ENCODE measurements around the gene FAM200C. TPM values are rescaled to one million over a fixed set of nuclear protein-coding genes. Genes with fewer than 3 reads are reported as not detected.

FAM200C gene
- total and polyA plus RNA-seq, 2 of the 13 experiments (the other 11 are each of a cell fraction or from before 2014, with no cell fraction given) = 3.2 to 4.7 TPM

DNA sequence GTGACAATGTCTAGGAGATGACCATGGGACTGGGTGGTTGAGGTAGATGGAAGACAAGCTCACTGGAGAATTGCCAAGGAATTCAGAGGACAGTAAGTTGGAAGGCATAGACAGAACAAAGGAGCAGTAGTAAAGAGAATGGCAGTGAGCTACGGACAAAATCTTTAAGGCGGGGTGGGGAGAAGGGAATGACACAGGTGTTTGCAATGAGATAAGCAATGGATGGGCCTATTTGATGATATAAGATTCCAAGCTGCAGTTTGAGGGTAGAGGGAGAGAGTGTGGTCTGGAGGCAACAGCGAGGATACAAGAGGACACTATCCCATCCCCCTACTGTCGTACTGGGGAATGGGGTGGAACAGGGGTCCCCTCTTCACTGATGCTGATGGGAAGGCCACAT, 36.2 kb upstream of the FAM200C start (continued):
- TF ChIP-seq ZNF746 (CRISPR knock-in tag; IDR thresholded peaks at IDR 0.05) (no peak), TSC22D2 (CRISPR knock-in tag; IDR thresholded peaks at IDR 0.05; ENCODE audit: borderline replicate concordance) (no peak)

DNA sequence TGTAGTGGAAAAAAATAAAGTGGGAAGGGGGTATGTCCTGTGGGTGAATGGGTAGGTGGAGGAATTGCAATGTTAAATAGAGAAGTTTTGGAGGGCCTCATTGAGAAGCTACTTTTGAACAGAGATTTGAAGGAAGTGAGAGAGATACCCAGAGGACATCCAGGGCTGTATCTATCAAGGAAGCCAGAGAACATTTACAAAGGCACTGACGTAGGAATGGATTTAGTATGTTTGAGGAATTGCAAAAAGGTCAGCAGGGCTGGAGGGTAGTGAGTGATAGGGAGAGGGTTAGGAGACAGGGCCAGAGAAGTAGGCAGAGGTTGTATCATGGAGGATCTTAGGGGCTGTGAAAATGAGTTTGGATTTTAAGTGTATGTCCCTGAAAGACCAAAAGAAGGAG, 35.7 kb upstream of the FAM200C start:
- CTCF ChIA-PET (ENCODE audit: low intra/inter-chr PET ratio, low total read pairs) = no interaction called here
- in situ Hi-C loops (cut with HindIII; ENCODE audit: extremely low pct_ligation_motif_present, low pct_unique_long_range_greater_than_20kb) = loop anchor here (5.0 to 10.0 kb wide), 2 partner anchors 67 to 359 kb away; no protein-coding TSS in a partner anchor
- intact Hi-C loops (cut with micrococcal nuclease; ENCODE audit: unreplicated experiment) = no loop called here
- no peak for FAIRE-seq
- H3K9ac ChIP-seq (ENCODE audit: insufficient read depth, low read depth, low read length) = no peak overlapping the region
- H3K36me3 ChIP-seq (replicated peaks in 1 of 2; ENCODE audit: control insufficient read depth in 1 of 2, insufficient read depth in 2 of 2, low read length in 2 of 2) = no peaks in the 10 kb centered on the region
- no peak for ATAC-seq
- no peaks in the 10 kb centered on the region for H3K79me2 ChIP-seq (ENCODE audit: insufficient read depth, low read length)
- H2AFZ ChIP-seq (ENCODE audit: low read length) = no peak overlapping the region
- H3K9me3 ChIP-seq (ENCODE audit: low read length) = no peaks in the 10 kb centered on the region
- BruUV-seq (replicated peaks) = no TSS peak
- no peak for DNase-seq (ENCODE audit: low spot score)
- no peaks in the 10 kb centered on the region for H4K20me1 ChIP-seq (ENCODE audit: insufficient read depth, low read length)
- 33% methylated on average over 1 of the region's 1 CpG for WGBS (ENCODE audit: low lambda C conversion rate)
- POLR2A ChIA-PET = no interaction called here
- H3K4me3 ChIP-seq (replicated peaks in 1 of 3; ENCODE audit: insufficient read depth in 1 of 3, low read depth in 2 of 3, low read length in 3 of 3) = no peak overlapping the region
- H3K27me3 ChIP-seq (ENCODE audit: control insufficient read depth in 1 of 2, insufficient read depth in 2 of 2, low read length in 2 of 2) = no peaks in the 10 kb centered on the region
- peaks cover 43% of the 10 kb centered on the region for H3K4me1 ChIP-seq (ENCODE audit: insufficient read depth, low read length)
- H3K27ac ChIP-seq (ENCODE audit: extremely low read length, insufficient read depth, low read length) = no peak overlapping the region
- no peak overlapping the region for H3K4me2 ChIP-seq (ENCODE audit: low read depth, low read length)
- TF ChIP-seq, protein P1, sequence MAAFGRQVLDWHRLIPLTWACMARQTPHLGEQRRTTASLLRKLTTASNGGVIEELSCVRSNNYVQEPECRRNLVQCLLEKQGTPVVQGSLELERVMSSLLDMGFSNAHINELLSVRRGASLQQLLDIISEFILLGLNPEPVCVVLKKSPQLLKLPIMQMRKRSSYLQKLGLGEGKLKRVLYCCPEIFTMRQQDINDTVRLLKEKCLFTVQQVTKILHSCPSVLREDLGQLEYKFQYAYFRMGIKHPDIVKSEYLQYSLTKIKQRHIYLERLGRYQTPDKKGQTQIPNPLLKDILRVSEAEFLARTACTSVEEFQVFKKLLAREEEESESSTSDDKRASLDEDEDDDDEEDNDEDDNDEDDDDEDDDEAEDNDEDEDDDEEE (CRISPR knock-in tag; IDR thresholded peaks at IDR 0.05) = no peak
- TF ChIP-seq HOXA9 (CRISPR knock-in tag; IDR thresholded peaks at IDR 0.05; ENCODE audit: borderline replicate concordance) = no peak
- no peak for TF ChIP-seq NFE2L1 (CRISPR knock-in tag; IDR thresholded peaks at IDR 0.05; ENCODE audit: borderline replicate concordance)
- TF ChIP-seq ZNF737 (CRISPR knock-in tag; IDR thresholded peaks at IDR 0.05; ENCODE audit: borderline replicate concordance) = no peak
- TF ChIP-seq ZNF850 (CRISPR knock-in tag; conservative IDR thresholded peaks at IDR 0.05) = no peak
- TF ChIP-seq, protein P2, sequence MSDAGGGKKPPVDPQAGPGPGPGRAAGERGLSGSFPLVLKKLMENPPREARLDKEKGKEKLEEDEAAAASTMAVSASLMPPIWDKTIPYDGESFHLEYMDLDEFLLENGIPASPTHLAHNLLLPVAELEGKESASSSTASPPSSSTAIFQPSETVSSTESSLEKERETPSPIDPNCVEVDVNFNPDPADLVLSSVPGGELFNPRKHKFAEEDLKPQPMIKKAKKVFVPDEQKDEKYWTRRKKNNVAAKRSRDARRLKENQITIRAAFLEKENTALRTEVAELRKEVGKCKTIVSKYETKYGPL (CRISPR knock-in tag; IDR thresholded peaks at IDR 0.05) = no peak
- TF ChIP-seq, protein P3, sequence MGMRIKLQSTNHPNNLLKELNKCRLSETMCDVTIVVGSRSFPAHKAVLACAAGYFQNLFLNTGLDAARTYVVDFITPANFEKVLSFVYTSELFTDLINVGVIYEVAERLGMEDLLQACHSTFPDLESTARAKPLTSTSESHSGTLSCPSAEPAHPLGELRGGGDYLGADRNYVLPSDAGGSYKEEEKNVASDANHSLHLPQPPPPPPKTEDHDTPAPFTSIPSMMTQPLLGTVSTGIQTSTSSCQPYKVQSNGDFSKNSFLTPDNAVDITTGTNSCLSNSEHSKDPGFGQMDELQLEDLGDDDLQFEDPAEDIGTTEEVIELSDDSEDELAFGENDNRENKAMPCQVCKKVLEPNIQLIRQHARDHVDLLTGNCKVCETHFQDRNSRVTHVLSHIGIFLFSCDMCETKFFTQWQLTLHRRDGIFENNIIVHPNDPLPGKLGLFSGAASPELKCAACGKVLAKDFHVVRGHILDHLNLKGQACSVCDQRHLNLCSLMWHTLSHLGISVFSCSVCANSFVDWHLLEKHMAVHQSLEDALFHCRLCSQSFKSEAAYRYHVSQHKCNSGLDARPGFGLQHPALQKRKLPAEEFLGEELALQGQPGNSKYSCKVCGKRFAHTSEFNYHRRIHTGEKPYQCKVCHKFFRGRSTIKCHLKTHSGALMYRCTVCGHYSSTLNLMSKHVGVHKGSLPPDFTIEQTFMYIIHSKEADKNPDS (CRISPR knock-in tag; IDR thresholded peaks at IDR 0.05) = no peak
- TF ChIP-seq ZNF138 (CRISPR knock-in tag; IDR thresholded peaks at IDR 0.05; ENCODE audit: low read depth) = no peak
- TF ChIP-seq NFE2 (CRISPR knock-in tag; IDR thresholded peaks at IDR 0.05) = no peak
- TF ChIP-seq, protein P4, sequence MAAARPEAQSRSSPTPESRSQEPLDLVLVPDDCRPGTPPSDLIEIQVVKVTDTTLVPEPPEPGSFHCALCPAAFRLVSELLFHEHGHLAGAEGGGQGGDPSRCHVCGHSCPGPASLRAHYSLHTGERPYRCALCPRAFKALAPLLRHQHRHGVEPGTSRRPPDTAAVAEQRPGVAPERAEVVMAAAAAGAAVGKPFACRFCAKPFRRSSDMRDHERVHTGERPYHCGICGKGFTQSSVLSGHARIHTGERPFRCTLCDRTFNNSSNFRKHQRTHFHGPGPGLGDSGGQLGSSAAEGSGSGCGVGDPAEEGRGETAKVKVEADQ (CRISPR knock-in tag; IDR thresholded peaks at IDR 0.05; ENCODE audit: borderline replicate concordance) = no peak
- no peak for TF ChIP-seq SCMH1 (CRISPR knock-in tag; IDR thresholded peaks at IDR 0.05; ENCODE audit: borderline replicate concordance)
- TF ChIP-seq, protein P5, sequence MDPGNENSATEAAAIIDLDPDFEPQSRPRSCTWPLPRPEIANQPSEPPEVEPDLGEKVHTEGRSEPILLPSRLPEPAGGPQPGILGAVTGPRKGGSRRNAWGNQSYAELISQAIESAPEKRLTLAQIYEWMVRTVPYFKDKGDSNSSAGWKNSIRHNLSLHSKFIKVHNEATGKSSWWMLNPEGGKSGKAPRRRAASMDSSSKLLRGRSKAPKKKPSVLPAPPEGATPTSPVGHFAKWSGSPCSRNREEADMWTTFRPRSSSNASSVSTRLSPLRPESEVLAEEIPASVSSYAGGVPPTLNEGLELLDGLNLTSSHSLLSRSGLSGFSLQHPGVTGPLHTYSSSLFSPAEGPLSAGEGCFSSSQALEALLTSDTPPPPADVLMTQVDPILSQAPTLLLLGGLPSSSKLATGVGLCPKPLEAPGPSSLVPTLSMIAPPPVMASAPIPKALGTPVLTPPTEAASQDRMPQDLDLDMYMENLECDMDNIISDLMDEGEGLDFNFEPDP (CRISPR knock-in tag; conservative IDR thresholded peaks at IDR 0.05) = no peak
- no peak for TF ChIP-seq ZNF337 (CRISPR knock-in tag; IDR thresholded peaks at IDR 0.05; ENCODE audit: borderline replicate concordance, low read depth)
- TF ChIP-seq SAFB2 (CRISPR knock-in tag; IDR thresholded peaks at IDR 0.05; ENCODE audit: borderline replicate concordance, low read depth) = no peak
- no peak for TF ChIP-seq ZNF614 (CRISPR knock-in tag; IDR thresholded peaks at IDR 0.05; ENCODE audit: borderline replicate concordance)
- no peak for TF ChIP-seq HNRNPK (IDR thresholded peaks at IDR 0.05; ENCODE audit: low read depth, low read length, poor library complexity, severe bottlenecking)

Data from HepG2 (cell line).